ENCODE measurements around the gene FAM8A1.

GRCh38 chr6:17552861-17553260 is 47.2 kb upstream of the FAM8A1 start:
- TF ChIP-seq BRD4 (CRISPR knock-in tag; IDR thresholded peaks at IDR 0.05): no peak
- TF ChIP-seq ZFP36 (IDR thresholded peaks at IDR 0.05; ENCODE audit: borderline replicate concordance, low read depth, low read length, partially characterized antibody): no peak
- no peak for TF ChIP-seq SP1 (IDR thresholded peaks at IDR 0.05)
- TF ChIP-seq SP1 (CRISPR knock-in tag; IDR thresholded peaks at IDR 0.05): no peak
- no peak for TF ChIP-seq CCDC6 (CRISPR knock-in tag; IDR thresholded peaks at IDR 0.05)
